Stimulated activated CD8-positive, alpha-beta memory T cell treated with anti-CD3 and anti-CD28 coated beads, Interleukin-4, amount 100 ng/mL, for 48 hours (primary cell): ENCODE results near the gene ZG16.
"Not testable (repeated sequence)": the region's sequence is repeated elsewhere in the genome, so short reads cannot be mapped to it uniquely, and the experiment has no call there.

Source experiments
- DNase-seq: peaks from one replicate; pipeline ENCODE4 v3.0.0-alpha.2; 2020

The ZG16 gene

DNA sequence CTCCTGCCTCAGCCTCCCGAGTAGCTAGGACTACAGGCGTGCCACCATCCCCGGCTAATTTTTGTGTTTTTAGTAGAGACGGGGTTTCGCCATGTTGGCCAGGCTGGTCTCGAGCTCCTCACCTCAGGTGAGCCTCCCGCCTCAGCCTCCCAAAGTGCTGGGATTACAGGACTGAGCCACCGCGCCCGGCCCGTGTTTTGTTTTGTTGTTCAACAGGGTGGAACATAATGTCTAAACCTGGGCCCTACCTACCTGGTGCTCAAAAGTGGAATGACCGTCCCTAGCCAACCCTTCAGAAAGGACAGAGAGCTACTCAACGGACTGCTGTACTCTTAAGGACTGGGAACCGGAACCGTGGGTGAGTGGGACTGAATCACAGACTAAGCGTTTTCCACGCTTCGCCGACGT is 11.7 kb downstream of the ZG16 start:
- DNase-seq: no peak

- peak; percentile 100 for DNase-seq
Observed at GRCh38 chr16:29790183-29790948, 12.3 kb downstream of the ZG16 start, which contains the start of gene KIF22. TSS of gene KIF22 (plus strand) at chr16:29790751. CDS start at chr16:29790760, 9 bp downstream.

DNA sequence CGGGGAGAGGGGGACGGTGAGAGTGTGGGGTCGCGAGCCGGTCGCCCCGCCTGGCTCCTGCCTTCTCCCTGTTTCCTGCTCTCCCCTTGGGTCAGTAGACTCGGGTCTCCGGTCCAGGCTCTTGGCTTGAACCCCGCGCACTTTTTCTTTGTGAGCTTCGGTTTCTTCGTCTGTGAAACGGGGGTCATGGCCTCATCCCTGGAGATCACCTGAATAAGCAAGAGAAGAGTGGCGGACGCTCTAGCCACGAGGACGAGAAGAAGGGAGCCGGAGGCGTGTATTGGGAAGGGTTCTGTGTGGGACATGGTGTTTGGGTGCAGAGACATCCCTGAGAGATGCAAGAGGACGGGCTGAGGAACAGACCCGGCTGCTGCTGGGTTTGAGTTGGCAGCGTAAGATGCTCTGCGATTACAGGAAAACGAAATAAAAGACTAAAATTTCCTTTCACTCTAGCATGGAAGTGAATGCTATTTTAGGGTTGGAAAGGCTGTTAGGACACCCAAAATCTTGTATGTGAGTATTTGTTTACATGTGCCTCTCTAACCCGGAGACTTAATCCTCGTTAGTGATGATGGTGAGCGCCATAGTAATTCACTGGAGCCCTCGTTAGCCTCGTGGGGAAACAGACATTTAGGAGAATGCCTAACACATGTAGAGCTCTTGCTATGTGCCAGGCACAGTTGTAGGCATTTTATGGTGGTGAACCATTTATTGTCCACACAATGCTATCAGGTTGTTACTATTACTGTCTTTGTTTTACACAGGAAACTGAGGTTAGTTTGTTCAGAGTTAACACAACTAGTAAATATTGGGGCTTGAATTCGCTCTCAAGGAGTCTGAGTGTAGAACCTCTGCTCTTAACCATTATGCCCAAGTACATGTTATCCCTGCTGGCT is 13.1 kb downstream of the ZG16 start:
- no peak for DNase-seq

DNA sequence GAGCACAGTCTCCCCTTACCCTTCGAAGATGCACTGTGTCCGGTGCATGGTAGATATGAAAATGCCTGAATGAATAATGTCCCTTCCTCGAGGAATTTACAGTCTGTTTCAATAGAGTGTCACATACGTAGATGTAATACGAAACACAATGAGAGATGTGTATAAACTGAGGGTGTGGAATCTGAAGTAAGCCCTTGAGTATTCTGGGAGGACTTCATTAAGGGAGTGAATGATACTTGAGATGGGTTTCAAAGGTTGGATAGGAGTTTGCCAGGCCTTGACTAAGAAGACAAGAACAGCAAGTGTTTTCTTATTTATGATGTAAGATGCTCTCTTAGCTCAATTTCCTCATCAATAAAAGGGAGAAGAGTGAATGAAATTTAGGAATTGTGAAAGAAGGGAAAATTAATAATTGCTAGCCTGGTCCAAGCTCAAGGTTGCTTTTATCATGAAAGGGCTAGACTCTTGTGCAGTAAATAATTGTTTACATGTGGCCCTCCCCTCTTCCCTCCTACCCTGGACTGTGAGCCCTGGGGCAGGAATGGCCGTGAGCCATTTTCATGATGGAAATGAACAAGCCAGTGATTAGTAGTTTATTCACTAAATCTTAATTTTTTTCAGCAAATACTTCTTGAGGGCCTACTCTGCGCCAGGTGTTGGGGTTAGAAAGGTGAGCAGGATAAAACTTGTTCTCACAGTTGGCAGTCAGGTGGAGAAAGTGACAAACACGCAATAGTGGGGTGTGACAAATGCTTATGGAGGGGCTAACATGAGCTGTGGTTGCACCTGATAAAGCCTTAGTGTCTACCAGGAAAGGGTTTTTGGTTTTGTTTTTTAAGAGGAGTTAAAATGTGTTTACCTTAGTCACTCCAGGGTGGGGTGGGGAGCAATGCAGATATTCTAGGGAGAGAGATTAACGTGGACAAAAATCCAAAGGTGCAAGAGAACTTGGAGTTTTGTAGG is 14.1 kb downstream of the ZG16 start:
- DNase-seq: no peak

- not testable (repeated sequence) for DNase-seq
Observed at GRCh38 chr16:29793153-29793552, 15.1 kb downstream of the ZG16 start.

- no peak for DNase-seq
Observed at GRCh38 chr16:29794231-29794710, 16.2 kb downstream of the ZG16 start.

GRCh38 chr16:29802416-29802935 is 24.4 kb downstream of the ZG16 start:
- no peak for DNase-seq

DNA sequence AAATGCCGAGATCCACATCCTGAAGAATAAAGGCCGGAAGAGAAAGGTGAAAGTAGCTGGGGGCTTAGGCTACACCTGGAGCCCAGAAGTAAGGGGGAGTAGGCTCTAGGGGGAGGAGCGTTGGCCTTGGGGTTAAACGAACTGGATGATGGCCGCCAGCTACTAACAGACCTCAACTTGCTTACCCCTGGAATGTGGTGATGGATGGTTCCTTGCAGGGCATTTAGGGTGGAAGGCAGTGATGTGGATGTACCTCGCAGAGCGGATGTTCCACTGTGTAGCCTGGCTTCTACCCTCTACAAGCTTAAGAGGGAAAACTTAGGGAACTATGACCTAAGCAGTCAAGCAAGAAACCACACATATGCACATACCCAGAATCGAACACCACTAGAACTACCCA is 26.0 kb downstream of the ZG16 start:
- no peak for DNase-seq

GRCh38 chr16:29804455-29805231 is 26.6 kb downstream of the ZG16 start:
- DNase-seq: no peak

- peak; percentile 98 for DNase-seq
Observed at GRCh38 chr16:29805232-29806098, 27.4 kb downstream of the ZG16 start.

GRCh38 chr16:29806099-29806579 is 28.1 kb downstream of the ZG16 start, which contains the start of gene MAZ:
TSS of gene MAZ (plus strand) at chr16:29806529. CDS start at chr16:29806702, 173 bp downstream.
- DNase-seq: no peak

DNA sequence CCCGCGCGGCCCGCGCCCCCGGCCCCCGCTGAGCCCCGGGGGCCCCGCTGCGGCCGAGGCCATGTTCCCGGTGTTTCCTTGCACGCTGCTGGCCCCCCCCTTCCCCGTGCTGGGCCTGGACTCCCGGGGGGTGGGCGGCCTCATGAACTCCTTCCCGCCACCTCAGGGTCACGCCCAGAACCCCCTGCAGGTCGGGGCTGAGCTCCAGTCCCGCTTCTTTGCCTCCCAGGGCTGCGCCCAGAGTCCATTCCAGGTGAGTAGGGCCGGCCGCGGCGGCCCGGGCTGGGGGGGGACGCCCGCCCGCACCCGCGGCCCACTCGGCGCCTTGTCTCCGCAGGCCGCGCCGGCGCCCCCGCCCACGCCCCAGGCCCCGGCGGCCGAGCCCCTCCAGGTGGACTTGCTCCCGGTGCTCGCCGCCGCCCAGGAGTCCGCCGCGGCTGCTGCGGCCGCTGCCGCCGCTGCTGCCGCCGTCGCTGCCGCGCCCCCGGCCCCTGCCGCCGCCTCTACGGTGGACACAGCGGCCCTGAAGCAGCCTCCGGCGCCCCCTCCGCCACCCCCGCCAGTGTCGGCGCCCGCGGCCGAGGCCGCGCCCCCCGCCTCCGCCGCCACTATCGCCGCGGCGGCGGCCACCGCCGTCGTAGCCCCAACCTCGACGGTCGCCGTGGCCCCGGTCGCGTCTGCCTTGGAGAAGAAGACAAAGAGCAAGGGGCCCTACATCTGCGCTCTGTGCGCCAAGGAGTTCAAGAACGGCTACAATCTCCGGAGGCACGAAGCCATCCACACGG is 28.8 kb downstream of the ZG16 start:
- peak; percentile 76 for DNase-seq

GRCh38 chr16:29807426-29808218 is 29.6 kb downstream of the ZG16 start:
- DNase-seq: peak; percentile 93

DNA sequence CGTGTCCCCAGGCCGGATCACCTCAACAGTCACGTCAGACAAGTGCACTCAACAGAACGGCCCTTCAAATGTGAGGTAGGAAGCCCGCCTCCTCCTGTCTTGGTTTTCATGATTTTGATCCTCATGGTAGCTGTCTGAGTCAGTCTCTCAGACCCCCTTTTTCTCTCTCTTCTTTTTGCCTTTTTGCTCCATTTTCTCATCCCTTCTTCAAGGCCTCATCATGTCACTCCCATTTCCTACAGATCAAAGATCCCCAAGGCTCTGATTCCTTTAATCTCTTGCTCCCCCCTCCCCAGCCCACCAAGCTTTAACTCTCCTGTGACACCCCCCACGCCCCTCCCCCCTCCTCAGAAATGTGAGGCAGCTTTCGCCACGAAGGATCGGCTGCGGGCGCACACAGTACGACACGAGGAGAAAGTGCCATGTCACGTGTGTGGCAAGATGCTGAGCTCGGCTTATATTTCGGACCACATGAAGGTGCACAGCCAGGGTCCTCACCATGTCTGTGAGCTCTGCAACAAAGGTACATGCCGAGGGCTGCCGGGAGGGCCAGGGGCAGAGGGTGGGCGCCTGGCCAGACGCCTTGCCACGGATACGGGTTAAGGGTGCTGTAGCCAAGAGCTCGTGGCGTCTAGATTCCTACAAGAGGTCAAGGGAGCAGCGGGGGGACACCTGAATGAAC is 30.3 kb downstream of the ZG16 start:
- DNase-seq: peak; percentile 60

- no peak for DNase-seq
Observed at GRCh38 chr16:29809031-29809747, 31.1 kb downstream of the ZG16 start.

GRCh38 chr16:29809850-29810698 is 32.0 kb downstream of the ZG16 start:
- peak; percentile 71 for DNase-seq
